PC-3 (cell line): ENCODE data around the gene PRKAB2. TPM values are rescaled to one million over a fixed set of nuclear protein-coding genes. Genes with fewer than 3 reads are reported as not detected.
"Not testable (repeated sequence)": the region's sequence is repeated elsewhere in the genome, so short reads cannot be mapped to it uniquely, and the experiment has no call there.

ENCODE experiments used
- ATAC-seq: fragments of 200-7000 bp; cut with Tn5 transposase; 2 replicates; pipeline ENCODE4 v1.9.1; 2020; ENCODE audit warnings: mild to moderate bottlenecking, moderate library complexity
- BruUV-seq: library from RNA; stranded (reverse); fragments of 400-500 nt; replicated peaks from 2 replicates; lab custom pipeline; 2021; lab: Mats Ljungman, UMichigan
- CTCF ChIA-PET: fragments of 300-600 bp; sonication (Branson Sonifier 250); formaldehyde crosslinking; loops from one replicate; lab custom pipeline; 2022; ENCODE audit warnings: antibody characterized with exemption; lab: Charles Lee
- POLR2A ChIA-PET: fragments of 300-600 bp; sonication (Branson Sonifier 250); formaldehyde crosslinking; loops from one replicate; lab custom pipeline; 2022; ENCODE audit warnings: antibody characterized with exemption; ENCODE audit not compliant: unreplicated experiment; lab: Charles Lee
- DNase-seq: peaks from one replicate; pipeline ENCODE4 v3.0.0-alpha.2; 2015
- H2AFZ ChIP-seq: fragments of 300-600 bp; sonication (generic); 2 replicates; pipeline ENCODE4 v1.6.0; 2016; ENCODE audit warnings: antibody characterized with exemption, low read length
- H3F3A ChIP-seq: fragments of 300-600 bp; sonication (generic); one replicate; pipeline ENCODE4 v1.6.0; 2017; ENCODE audit warnings: antibody characterized with exemption, low read length, control low read depth, mild to moderate bottlenecking; ENCODE audit not compliant: unreplicated experiment
- H3K27ac ChIP-seq: fragments of 300-600 bp; sonication (generic); 2 replicates; pipeline ENCODE4 v1.5.1; 2016; ENCODE audit warnings: mild to moderate bottlenecking, low read length
- H3K27me3 ChIP-seq: fragments of 300-600 bp; sonication (generic); 2 replicates; pipeline ENCODE4 v1.6.1; 2016; ENCODE audit warnings: low read length, mixed read lengths
- H3K36me3 ChIP-seq: fragments of 300-600 bp; sonication (generic); 2 replicates; pipeline ENCODE4 v1.6.1; 2016; ENCODE audit warnings: low read depth, mixed run types, low read length, mixed read lengths
- H3K4me1 ChIP-seq: fragments of 300-600 bp; sonication (generic); 2 replicates; pipeline ENCODE4 v1.5.1; 2016; ENCODE audit warnings: low read length; ENCODE audit not compliant: insufficient read depth
- H3K4me2 ChIP-seq: fragments of 300-600 bp; sonication (generic); 2 replicates; pipeline ENCODE4 v1.6.0; 2016; ENCODE audit warnings: low read length
- H3K4me3 ChIP-seq: fragments of 300-600 bp; sonication (generic); 2 replicates; pipeline ENCODE4 v1.5.1; 2016; ENCODE audit warnings: mild to moderate bottlenecking, low read length, mixed read lengths
- H3K79me2 ChIP-seq: fragments of 300-600 bp; sonication (generic); 2 replicates; pipeline ENCODE4 v1.6.1; 2017; ENCODE audit warnings: low read length, mixed read lengths
- H3K9ac ChIP-seq: fragments of 300-600 bp; sonication (generic); 2 replicates; pipeline ENCODE4 v1.6.0; 2016; ENCODE audit warnings: mild to moderate bottlenecking, low read length
- H3K9me2 ChIP-seq: fragments of 300-600 bp; sonication (generic); replicated peaks from 2 replicates; pipeline ENCODE4 v1.6.1; 2016; ENCODE audit warnings: mixed run types, low read length, mixed read lengths
- H3K9me3 ChIP-seq: fragments of 300-600 bp; sonication (generic); 2 replicates; pipeline ENCODE4 v1.6.1; 2016; ENCODE audit warnings: low read length, mixed read lengths
- H4K20me1 ChIP-seq: fragments of 300-600 bp; sonication (generic); 2 replicates; pipeline ENCODE4 v1.6.1; 2016; ENCODE audit warnings: low read length, mixed read lengths
- EZH2 ChIP-seq: fragments of 300-600 bp; sonication (generic); IDR thresholded peaks from one replicate; pipeline ENCODE4 v1.6.1; 2017; ENCODE audit warnings: antibody characterized with exemption, mild to moderate bottlenecking, low read length; ENCODE audit not compliant: unreplicated experiment
- EZH2phosphoT487 ChIP-seq: fragments of 300-600 bp; sonication (generic); IDR thresholded peaks from 2 replicates; pipeline ENCODE4 v1.6.1; 2018; ENCODE audit warnings: mild to moderate bottlenecking, antibody characterized with exemption, low read length, borderline replicate concordance
- intact Hi-C: fragments of 100-400 bp; cut with micrococcal nuclease; formaldehyde crosslinking; loops from 2 replicates; pipeline ENCODE4 v1.9.0; 2023
- total RNA-seq: library from RNA; depleted of rRNA; stranded (reverse); fragments of >200 nt; gene quantifications from 2 replicates; pipeline ENCODE4 v1.2.3, GENCODE V29; 2014
- TF ChIP-seq, protein P1 (sequence below): fragments of 300-600 bp; sonication (generic); conservative IDR thresholded peaks from 2 replicates; pipeline ENCODE4 v1.5.1; 2017; ENCODE audit warnings: antibody characterized with exemption, low read depth, mild to moderate bottlenecking, low read length

Gene PRKAB2
- total RNA-seq, 1 experiment from 2014 or later = 16.0 TPM

DNA sequence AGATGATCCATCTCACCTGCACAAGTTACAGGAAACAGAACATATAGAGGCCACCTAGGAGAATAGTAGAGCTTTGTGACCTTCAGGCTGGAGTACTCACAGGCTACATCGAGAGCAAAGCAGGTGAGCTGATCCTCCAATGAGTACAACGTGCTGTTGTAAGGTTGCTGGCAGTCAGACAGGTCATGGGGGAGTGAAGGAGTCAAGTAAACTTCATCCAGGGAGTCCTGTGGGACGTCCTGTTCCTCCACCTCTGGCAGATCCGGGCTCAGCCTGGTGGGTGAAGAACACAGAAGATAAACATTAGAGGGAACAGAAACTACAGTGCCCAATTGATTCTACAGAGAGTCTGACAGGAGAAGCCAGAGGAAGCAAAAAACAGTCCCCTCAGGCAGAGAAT is 62.5 kb downstream of the PRKAB2 start:
- ChIA-PET POLR2A (no interaction called here), CTCF (no interaction called here)
- H3F3A ChIP-seq = no peaks in the 10 kb centered on the region
- no peak for TF ChIP-seq EZH2
- no peak for TF ChIP-seq EZH2phosphoT487
- TF ChIP-seq, protein P1, sequence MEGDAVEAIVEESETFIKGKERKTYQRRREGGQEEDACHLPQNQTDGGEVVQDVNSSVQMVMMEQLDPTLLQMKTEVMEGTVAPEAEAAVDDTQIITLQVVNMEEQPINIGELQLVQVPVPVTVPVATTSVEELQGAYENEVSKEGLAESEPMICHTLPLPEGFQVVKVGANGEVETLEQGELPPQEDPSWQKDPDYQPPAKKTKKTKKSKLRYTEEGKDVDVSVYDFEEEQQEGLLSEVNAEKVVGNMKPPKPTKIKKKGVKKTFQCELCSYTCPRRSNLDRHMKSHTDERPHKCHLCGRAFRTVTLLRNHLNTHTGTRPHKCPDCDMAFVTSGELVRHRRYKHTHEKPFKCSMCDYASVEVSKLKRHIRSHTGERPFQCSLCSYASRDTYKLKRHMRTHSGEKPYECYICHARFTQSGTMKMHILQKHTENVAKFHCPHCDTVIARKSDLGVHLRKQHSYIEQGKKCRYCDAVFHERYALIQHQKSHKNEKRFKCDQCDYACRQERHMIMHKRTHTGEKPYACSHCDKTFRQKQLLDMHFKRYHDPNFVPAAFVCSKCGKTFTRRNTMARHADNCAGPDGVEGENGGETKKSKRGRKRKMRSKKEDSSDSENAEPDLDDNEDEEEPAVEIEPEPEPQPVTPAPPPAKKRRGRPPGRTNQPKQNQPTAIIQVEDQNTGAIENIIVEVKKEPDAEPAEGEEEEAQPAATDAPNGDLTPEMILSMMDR = no peak
- intact Hi-C loops = no loop called here
- no peak overlapping the region for H3K9ac ChIP-seq
- H3K36me3 ChIP-seq = no peaks in the 10 kb centered on the region
- H3K79me2 ChIP-seq = no peaks in the 10 kb centered on the region
- H3K4me1 ChIP-seq = peaks cover 15% of the 10 kb centered on the region
- no peaks in the 10 kb centered on the region for H3K27me3 ChIP-seq
- no peaks in the 10 kb centered on the region for H4K20me1 ChIP-seq
- BruUV-seq = no TSS peak
- ATAC-seq (no peak), DNase-seq (no peak)
- no peak overlapping the region for H3K27ac ChIP-seq
- no peaks in the 10 kb centered on the region for H3K9me2 ChIP-seq
- no peak overlapping the region for H3K4me3 ChIP-seq
- peak overlapping the region; percentile 42; the same call in 1 of the 2 replicates for H2AFZ ChIP-seq
- no peaks in the 10 kb centered on the region for H3K9me3 ChIP-seq
- no peak overlapping the region for H3K4me2 ChIP-seq

DNA sequence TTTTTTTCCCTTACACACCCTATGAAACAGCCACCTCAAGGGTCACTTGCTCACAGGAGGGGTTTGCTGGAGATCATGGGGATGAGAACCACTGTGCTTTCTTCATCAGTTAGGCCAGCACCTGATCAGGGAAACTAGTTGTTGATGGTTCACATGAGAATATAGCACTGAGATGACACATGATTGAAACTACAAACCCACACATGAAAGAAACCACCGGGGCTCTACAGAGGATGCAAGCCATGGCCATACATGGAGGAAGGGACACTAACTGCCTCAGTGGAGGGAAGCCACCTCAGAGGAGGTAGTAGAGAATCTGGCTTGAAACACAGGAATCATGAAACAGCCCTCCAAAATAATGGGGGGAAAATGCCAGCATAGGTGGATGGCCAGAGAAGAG is 63.2 kb downstream of the PRKAB2 start:
- Histone ChIP-seq H3K9me3 (no peaks in the 10 kb centered on the region), H3K4me1 (peaks cover 7% of the 10 kb centered on the region), H2AFZ (no peak overlapping the region), H3K9ac (no peak overlapping the region), H3K79me2 (no peaks in the 10 kb centered on the region), H3F3A (no peaks in the 10 kb centered on the region), H3K27me3 (no peaks in the 10 kb centered on the region), H4K20me1 (no peaks in the 10 kb centered on the region), H3K36me3 (no peaks in the 10 kb centered on the region), H3K4me3 (no peak overlapping the region), H3K27ac (no peak overlapping the region), H3K4me2 (no peak overlapping the region), H3K9me2 (no peaks in the 10 kb centered on the region)
- ATAC-seq (no peak), DNase-seq (no peak)
- POLR2A ChIA-PET = no interaction called here
- TF ChIP-seq, protein P1 = no peak
- TF ChIP-seq EZH2phosphoT487 (no peak), EZH2 (no peak)
- CTCF ChIA-PET = no interaction called here
- intact Hi-C loops = no loop called here
- no TSS peak for BruUV-seq

DNA sequence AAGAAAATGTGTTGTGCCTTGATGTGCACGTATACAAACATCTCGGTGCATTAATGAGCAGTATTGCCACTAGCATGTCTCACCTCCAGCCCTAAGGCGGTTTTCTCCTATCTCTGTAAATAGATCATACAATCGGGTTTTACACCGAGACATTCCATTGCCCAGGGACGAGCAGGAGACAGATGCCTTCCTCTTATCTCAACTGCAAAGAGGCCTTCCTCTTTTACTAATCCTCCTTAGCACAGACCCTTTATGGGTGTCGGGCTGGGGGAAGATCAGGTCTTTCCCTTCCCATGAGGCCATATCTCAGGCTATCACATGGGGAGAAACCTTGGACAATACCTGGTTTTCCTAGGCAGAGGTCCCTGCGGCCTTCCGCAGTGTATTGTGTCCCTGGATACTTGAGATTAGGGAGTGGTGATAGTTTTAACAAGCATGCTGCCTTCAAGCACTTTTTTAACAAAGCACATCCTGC is 65.8 kb downstream of the PRKAB2 start:
- H3K9me2 ChIP-seq, H3K4me1 ChIP-seq, ATAC-seq, H3F3A ChIP-seq, H3K4me2 ChIP-seq, DNase-seq, H3K4me3 ChIP-seq, H3K9ac ChIP-seq, H2AFZ ChIP-seq, H3K27ac ChIP-seq, BruUV-seq, intact Hi-C loops, CTCF ChIA-PET, H3K36me3 ChIP-seq, H4K20me1 ChIP-seq, H3K27me3 ChIP-seq, H3K79me2 ChIP-seq, POLR2A ChIA-PET, H3K9me3 ChIP-seq: not testable (repeated sequence)
